ENCODE measurements around the gene INAFM2. TPM values are rescaled to one million over a fixed set of nuclear protein-coding genes. Genes with fewer than 3 reads are reported as not detected.

Gene INAFM2
- total and polyA plus RNA-seq, 4 donors, result 3.3 to 5.7 (median 4.4) TPM

GRCh38 chr15:40292246-40292645 is 31.2 kb upstream of the INAFM2 start (continued):
- TF ChIP-seq ZBTB33 (IDR thresholded peaks at IDR 0.05), result no peak
- TF ChIP-seq EGR1 (IDR thresholded peaks at IDR 0.05; ENCODE audit: low read depth in 2 of 2), result no peak
- no peak for TF ChIP-seq MAX (IDR thresholded peaks at IDR 0.05)
- no peak for TF ChIP-seq HNF4A (conservative IDR thresholded peaks at IDR 0.05)
- no peak for TF ChIP-seq FOXA2 (IDR thresholded peaks at IDR 0.05)
- TF ChIP-seq NR2F2 (IDR thresholded peaks at IDR 0.05), result no peak

GRCh38 chr15:40293006-40293405 is 30.5 kb upstream of the INAFM2 start:
- Histone ChIP-seq H3K27ac (ENCODE audit: low read depth in 1 of 2, low read length in 2 of 2) (no peak overlapping the region), H3K9ac (ENCODE audit: low read depth in 1 of 2, low read length in 2 of 2) (no peak overlapping the region), H3K36me3 (ENCODE audit: control insufficient read depth in 4 of 4, insufficient read depth in 3 of 4, low read depth in 1 of 4, low read length in 3 of 4) (peaks cover 0 to 2% (median 0%) of the 10 kb centered on the region in 4 donors), H3K9me3 (ENCODE audit: control insufficient read depth in 4 of 4, low read length in 3 of 4) (no peaks in the 10 kb centered on the region), H3K4me3 (ENCODE audit: low read depth in 1 of 3, low read length in 3 of 3) (no peak overlapping the region), H3K4me1 (ENCODE audit: control insufficient read depth in 4 of 4, insufficient read depth in 4 of 4, low read length in 3 of 4) (peaks cover 2 to 14% (median 8%) of the 10 kb centered on the region in 4 donors), H3K27me3 (ENCODE audit: control insufficient read depth in 4 of 4, insufficient read depth in 4 of 4, low read length in 3 of 4) (no peaks in the 10 kb centered on the region)
- no peak for TF ChIP-seq TAF1 (conservative IDR thresholded peaks at IDR 0.05)
- TF ChIP-seq ATF3 (IDR thresholded peaks at IDR 0.05), result no peak
- no peak for TF ChIP-seq REST (IDR thresholded peaks at IDR 0.05)
- TF ChIP-seq EGR1 (IDR thresholded peaks at IDR 0.05; ENCODE audit: low read depth in 2 of 2), result no peak
- no peak for TF ChIP-seq FOXA2 (IDR thresholded peaks at IDR 0.05)
- DNase-seq (ENCODE audit: low spot score), result no peak

GRCh38 chr15:40293905-40294895 is 29.3 kb upstream of the INAFM2 start:
- TF ChIP-seq GABPA (IDR thresholded peaks at IDR 0.05 in 1 of 2, conservative IDR thresholded peaks at IDR 0.05 in 1 of 2), result no peak
- TF ChIP-seq REST (IDR thresholded peaks at IDR 0.05), result no peak
- no peak for TF ChIP-seq HNF4A (conservative IDR thresholded peaks at IDR 0.05)
- no peak for TF ChIP-seq NR2F2 (IDR thresholded peaks at IDR 0.05)
- no peak for TF ChIP-seq EGR1 (IDR thresholded peaks at IDR 0.05; ENCODE audit: low read depth in 2 of 2)
- no peak for TF ChIP-seq TAF1 (conservative IDR thresholded peaks at IDR 0.05)
- TF ChIP-seq ZBTB33 (IDR thresholded peaks at IDR 0.05), result no peak
- TF ChIP-seq FOXA1 (IDR thresholded peaks at IDR 0.05), result no peak
- no peak for TF ChIP-seq YY1 (IDR thresholded peaks at IDR 0.05)
- no peak for TF ChIP-seq MAX (IDR thresholded peaks at IDR 0.05)
- H3K4me1 ChIP-seq (ENCODE audit: control insufficient read depth in 4 of 4, insufficient read depth in 4 of 4, low read length in 3 of 4), result peaks cover under 1 to 10% (median 6%) of the 10 kb centered on the region in 4 donors
- no peaks in the 10 kb centered on the region for H3K27me3 ChIP-seq (ENCODE audit: control insufficient read depth in 4 of 4, insufficient read depth in 4 of 4, low read length in 3 of 4)
- no peak overlapping the region for H3K4me3 ChIP-seq (ENCODE audit: low read depth in 1 of 3, low read length in 3 of 3)
- no peak overlapping the region for H3K27ac ChIP-seq (ENCODE audit: low read depth in 1 of 2, low read length in 2 of 2)
- 89% methylated on average over 20 of the region's 20 CpGs for WGBS
- no peak overlapping the region for H3K9ac ChIP-seq (ENCODE audit: low read depth in 1 of 2, low read length in 2 of 2)
- peaks cover 0 to 2% (median 0%) of the 10 kb centered on the region in 4 donors for H3K36me3 ChIP-seq (ENCODE audit: control insufficient read depth in 4 of 4, insufficient read depth in 3 of 4, low read depth in 1 of 4, low read length in 3 of 4)
- H3K9me3 ChIP-seq (ENCODE audit: control insufficient read depth in 4 of 4, low read length in 3 of 4), result no peaks in the 10 kb centered on the region
- no peak for DNase-seq (ENCODE audit: low spot score)

All from liver (tissue), 9 donors.